GM21360 (cell line): ENCODE measurements around the gene PLK3.
A peak's percentile ranks its signal among the peaks of the same experiment; 100 is the strongest.
"Not testable (repeated sequence)": the region's sequence is repeated elsewhere in the genome, so short reads cannot be mapped to it uniquely, and the experiment has no call there.

Experiments
- ATAC-seq: cut with Tn5 transposase; IDR thresholded peaks from one replicate; pipeline ENCODE4 v1.9.1; 2021; ENCODE audit warnings: mild to moderate bottlenecking, moderate library complexity; ENCODE audit not compliant: unreplicated experiment

The PLK3 gene

DNA sequence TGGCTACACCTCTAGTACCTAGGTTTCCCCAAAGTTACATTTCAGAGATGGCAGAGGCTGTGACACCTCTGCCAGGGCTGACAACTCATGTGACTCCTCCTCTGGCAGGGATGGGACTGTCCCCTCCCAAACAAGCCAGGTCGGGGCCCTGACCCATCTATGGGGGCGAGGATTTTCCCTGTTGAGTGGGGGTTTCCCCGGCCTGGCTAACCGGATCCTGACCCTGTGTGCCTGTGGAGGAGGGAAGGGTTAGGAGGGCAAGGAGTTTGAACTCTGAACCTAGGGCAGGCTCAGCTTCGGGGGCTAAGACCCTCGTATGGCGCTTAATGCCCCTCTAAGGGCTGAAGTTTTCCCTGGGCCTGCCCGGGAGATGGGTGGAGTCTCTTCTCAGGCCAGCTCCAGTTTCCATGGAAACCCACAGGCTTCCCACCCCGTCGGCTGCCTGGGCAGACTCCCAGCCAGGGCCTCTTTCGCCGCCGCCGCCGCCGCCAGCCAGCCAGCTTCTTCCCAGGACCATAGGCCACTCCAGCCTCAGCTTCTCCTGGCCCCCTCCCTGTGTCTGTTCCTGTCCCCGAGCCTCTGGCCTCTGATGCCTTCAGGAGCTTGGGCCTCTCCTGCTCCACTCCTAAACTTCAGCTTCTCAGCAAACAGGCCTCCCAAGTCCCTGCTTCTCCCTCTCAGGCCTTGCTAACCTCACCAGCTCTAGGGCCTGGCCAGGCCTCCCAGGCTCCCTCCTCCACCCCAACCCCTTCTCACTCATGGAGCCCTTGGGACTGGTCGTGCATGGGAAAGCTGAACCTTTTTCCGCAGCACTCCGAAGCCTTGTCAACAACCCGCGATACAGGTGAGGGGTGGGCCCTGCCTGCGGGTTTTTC, 8.1 kb downstream of the PLK3 start, which contains the start of gene BTBD19:
Gene BTBD19 (plus strand): TSS at position 461 of the 875 bp plus-strand sequence. CDS start 298 bp downstream, at position 759.
- peak; percentile 29 for ATAC-seq

DNA sequence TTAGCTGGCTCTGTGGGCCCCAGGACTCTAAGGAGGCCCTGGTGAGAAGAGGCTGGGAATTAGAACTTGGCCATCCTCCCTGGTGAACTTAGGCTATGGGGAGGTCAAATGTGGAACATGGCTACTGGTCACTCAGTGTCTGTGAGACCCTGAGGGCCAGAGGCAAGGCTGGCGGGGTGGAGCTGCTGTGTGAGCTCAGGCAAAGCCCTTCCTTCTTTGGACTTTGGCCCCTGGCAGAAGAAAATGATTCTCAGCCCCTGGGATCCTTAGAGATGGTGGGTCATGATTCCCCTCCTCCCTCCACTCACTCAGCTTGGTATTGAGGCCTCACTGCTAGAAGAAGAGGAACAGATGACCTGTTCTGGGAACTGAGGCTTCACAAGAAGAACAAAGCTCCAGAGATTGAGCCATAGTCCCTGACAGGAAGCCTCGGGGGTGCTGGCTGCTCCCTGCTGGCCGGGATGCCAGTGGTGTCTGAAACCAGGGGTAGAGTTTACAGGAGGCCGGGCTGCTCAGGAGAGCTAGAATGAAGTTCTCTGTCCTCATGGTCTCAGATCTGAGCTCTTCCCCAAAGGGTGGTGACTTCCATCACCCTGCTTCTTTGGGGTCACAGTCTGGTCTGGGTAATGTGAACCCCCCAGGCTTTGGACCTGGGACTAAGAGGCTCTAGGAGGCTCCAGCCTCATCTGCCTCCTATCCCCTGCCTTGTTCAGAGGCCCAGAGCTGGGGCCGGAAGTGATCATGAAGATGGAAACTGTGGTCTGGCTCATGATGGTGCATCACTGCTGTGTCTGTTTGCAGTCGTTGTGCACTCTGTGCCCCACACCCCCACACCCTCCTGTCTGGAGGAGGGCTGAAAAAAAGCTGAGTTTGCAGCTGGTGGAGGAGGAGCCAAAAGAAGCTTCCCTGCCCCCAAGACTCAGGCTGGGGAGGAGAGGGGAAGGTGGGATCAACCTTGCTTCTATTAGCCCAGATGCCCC, 9.1 kb downstream of the PLK3 start:
- no peak for ATAC-seq

DNA sequence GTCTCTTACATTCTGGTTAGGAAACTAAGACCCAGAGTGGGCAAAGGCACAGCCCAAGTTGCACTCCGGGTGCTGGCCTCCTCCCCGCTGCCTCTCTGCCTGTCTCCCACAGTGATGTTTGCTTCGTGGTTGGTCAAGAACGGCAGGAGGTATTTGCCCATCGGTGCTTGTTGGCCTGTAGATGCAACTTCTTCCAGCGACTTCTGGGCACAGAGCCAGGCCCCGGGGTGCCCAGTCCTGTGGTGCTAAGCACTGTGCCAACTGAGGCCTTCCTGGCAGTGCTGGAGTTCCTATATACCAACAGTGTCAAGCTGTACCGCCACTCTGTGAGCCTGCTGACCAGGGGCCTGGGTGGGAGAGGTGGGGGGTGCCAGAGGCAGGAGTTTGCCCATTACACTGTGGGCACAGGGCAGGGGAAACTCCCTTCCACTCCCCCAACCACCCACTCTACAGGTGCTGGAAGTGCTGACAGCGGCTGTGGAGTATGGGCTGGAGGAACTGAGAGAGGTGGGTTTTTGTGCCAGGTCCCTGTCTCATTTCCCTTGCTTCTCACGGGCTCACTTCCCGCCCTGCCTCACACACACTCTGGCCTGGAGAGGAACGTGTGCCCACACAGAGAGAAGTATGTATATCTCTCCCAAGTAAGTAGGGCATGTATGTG, 10.1 kb downstream of the PLK3 start:
- ATAC-seq: no peak

DNA sequence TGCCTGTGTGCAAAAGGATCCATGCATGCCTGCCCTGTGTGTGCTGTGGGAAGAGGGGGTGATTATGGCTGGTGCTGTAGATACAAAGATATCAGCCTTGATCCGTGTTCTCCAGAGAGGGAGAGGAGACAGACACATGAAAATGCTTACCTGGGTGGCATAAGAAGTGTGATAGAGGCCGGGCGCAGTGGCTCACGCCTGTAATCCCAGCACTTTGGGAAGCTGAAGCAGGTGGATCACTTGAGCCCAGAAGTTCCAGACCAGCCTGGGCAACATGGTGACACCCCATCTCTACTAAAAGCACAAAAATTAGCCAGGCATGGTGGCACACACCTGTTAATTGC, 10.6 kb downstream of the PLK3 start:
- ATAC-seq: not testable (repeated sequence)

DNA sequence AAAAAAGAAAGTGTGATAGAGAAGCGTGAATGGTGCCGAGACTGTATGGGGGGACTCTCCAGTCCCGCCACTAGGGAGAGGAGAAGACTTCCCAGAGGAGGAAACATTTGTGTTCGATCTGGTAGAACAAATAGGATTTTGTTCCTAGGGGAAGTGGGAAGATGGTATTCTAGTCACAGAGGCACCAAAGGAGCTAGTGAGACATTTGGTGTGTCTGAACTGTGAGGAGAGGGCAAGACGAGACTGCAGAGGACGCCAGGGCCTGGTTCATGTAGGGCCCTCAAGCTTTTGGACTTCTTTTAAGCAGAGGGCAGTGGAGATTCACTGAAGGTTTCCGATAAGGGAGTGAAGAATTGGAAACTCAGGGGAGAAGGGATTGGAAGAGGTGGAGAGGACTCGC, 11.1 kb downstream of the PLK3 start:
- no peak for ATAC-seq

DNA sequence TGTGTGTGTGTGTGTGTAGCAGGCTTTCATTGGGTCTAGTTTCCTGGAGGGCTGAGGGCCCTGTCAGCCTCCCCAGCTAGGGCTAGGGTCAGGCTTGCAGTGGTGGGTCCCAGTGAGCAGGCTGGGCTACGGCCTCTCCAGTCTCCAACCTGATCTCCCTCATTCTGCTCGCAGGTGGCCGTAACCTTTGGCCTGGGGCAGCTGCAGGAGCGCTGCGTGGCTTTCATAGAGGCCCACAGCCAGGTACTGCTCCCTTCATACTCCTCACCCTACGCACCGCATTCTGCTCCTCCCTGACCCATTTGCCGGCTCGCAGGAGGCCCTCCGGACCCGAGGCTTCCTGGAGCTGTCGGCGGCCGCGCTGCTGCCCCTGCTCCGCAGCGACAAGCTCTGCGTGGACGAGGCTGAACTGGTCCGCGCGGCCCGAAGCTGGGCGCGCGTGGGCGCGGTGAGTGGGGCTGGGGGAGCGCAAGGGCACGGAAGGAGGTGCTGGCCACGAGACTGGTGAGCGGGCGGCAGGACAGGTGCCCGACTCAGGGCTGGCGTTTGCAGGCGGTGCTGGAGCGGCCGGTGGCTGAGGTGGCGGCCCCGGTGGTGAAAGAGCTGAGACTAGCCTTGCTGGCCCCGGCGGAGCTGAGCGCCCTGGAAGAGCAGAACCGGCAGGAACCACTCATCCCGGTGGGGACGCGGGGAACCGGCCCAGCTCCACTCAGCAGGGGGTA, 12.8 kb downstream of the PLK3 start:
- ATAC-seq: no peak

DNA sequence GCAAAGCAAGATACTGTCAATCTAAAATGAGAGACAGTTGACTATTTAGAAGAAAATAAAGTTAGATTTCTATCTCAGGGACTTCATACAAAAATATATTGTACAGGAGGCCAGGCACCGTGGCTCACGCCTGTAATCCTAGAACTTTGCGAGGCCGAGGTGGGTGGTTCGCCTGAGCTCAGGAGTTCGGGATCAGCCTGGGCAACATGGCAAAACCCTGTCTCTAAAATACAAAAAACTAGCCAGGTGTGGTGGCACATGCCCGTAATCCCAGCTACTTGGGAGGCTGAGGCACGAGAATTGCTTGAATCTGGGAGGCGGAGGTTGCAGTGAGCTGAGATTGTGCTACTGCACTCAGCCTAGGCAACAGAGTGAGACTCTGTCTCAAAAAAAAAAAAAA, 15.7 kb downstream of the PLK3 start:
- not testable (repeated sequence) for ATAC-seq

DNA sequence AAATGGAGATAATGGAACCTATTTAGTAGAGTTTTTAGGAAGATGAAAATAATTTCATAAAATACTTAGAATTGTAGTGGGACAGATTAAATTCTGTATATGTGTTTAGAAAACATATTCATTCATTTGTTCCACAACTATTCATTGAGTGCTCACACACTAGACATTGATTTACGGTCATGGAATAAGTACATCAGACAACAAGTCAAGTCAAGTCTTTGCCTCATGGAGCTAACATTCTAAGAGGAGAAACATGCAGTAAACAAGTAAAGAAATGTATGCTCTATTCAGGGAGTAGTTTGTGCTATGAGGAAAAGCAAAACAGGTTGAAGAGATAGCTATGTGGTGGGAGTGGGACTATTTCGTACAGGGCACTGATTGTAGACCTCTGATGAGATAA, 17.1 kb downstream of the PLK3 start:
- no peak for ATAC-seq

DNA sequence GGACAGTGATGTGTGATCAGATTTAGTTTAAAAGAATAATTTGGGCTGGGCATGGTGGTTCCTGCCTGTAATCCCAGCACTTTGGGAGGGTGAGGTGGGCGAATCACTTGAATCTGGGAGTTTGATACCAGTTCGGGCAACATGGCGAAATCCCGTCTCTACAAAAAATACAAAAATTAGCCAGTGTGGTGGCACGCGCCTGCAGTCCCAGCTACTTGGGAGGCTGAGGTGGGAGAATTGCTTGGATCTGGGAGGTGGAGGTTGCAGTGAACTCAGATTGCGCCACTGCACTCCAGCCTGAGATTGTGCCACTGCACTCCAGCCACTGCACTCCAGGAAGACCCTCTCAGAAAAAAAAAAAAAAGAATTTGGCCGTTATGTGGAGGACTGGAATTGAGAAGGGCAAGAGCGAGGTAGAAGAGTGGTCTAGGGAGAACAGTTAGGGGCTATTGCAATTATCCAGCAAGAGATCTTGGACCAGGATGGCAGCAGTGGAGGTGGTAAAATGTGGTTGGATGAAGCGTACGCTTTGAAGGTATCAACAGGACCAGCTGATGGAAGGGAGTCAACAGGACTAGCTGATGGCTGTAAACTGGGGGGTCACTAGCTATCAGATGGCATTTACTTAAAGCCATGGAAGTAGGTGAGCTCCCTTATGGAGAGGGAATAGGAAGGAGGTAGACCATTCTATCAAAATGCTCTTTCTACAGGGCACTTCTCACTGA, 17.8 kb downstream of the PLK3 start:
- no peak for ATAC-seq

DNA sequence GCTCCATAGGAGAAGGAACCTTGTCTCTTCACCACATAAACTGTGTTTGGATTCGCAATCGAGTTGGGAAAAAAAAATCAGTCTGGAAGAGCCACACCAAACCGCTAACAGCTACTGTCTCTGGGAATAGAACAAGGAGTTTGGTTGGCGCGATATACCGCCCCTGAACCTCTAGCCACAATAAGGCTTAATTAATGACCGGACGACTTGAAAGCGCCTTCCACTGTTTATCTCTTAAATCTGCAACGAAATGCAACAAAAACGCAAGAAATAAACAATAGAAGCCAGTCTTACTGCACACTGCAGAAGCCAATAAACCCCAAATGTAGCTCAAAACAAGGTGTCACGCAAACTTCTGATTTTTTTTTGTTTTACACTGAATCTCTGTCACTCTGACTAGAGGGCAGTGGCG, 19.0 kb downstream of the PLK3 start:
- ATAC-seq: no peak

DNA sequence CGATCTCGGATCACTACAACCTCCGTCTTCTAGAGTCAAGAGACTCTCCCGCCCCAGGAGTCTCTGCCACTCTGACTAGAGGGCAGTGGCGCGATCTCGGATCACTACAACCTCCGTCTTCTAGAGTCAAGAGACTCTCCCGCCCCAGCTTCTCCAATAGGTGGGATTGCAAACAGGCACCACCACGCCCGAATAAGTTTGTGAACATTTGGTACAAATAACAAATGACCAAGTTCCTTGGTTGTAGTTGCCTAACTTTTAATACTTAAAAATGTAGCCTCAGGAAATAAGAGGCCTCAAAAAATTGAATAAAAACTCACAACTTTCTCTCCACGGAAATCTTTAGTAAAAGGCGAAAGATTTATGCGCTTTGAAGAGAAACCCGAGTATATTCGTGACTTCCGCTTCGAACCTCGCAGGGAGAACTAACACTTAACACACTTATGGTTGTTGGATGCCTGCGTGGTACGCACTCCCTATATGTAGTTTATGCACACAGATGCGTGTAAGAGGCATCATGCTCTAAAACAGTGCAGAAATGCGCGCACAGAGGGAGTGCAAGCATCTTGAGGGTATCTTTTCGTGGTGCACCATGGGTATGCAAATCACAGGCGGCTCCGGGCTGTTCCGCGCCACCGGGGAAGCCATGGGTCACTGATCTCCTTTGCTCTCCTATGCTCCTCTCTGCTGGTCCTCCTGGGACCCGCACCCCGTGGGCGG, 19.6 kb downstream of the PLK3 start:
- peak; percentile 77 for ATAC-seq

DNA sequence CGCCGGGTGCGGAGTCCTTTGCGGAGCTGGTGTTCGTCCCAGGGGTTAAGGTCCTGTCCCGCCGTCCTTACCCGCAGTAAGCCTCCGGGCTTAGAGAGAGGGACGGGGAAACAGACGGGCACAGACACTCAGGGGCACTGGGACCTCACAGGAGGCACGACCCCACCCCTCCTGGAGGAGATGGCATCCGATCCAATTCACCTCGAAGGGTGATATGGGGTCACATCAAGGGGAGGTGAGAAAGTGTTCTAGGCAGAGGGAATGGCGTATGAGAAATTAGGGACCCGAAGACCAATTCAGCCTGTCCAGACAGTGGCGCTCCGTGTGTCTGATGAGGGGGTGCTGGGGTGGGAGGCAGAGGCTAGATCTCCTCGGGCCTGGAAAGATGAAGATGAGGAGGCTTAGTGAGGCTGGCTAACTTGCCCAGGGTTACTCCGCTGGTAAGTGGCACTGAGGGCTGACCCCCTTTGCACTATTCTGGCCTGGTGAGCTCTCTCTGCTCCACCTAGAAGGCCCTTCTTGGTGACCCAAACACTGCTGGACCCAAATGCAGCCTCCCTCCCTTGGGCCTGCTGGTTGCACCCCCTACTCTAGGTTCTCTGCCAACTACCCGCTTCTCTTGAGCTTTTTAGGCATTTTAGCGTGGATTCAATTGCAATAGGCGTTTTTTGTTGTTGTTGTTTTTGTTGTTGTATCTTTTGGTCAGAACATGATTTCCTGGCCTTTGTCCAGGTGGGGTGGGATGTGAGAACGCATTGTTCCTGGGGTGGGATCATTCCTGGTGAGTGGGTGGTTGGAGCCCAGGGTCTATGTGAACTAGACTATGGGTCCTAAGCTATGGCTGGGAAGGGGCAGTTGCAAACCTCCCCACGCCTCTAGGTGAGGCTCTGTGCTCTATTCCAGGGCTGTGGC, 20.4 kb downstream of the PLK3 start:
- ATAC-seq: no peak

DNA sequence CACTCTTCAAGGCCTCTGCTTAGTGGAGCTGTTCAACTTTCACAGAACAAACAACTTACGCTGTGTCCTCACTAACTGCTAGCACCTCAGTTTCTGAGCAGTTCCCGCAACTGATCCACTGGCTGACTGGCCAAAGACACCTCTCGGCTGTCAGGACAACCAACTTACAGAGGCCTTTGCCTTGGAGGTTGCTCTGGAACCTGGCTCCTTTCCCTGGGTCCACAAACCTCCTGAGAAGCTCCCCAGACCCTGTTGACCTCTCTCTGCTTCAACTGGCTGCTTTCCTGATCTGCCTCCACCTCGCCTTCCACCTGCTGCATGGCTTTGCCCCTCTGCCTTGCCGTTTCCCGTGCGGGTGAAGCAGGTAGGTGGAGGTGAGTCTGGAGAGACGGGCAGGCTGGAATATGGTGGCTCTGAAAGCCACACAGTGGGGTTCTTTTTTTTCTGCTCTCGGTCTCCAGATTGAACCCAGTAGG, 21.1 kb downstream of the PLK3 start:
- ATAC-seq: no peak

DNA sequence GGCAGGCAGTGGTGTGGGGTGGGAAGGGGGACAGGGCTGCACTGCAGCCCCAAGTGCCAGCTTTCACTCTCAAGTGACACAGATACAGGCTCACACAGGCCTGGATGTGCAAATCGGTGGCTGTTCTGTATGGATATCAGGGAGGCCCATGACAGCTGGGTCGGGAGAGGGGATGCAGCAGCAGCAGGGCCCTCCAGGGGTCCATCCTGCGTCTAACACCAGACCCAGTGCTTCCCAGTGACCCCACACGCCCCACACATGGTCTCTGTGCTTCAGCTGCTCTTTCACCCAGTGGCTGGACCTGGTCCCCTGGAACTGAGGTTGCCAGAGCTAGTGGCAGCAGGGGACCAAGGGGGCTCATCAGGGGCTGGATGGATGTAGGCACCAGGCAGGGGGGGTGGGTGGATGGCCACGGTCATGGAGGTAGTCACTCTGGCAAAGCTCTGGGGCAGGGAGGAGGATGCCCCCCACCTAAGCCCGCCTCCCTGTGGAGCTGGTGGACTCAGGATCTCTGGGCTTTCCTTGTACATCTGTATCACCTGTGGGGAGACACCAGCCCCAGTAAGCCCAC, 22.0 kb downstream of the PLK3 start:
- ATAC-seq: no peak

DNA sequence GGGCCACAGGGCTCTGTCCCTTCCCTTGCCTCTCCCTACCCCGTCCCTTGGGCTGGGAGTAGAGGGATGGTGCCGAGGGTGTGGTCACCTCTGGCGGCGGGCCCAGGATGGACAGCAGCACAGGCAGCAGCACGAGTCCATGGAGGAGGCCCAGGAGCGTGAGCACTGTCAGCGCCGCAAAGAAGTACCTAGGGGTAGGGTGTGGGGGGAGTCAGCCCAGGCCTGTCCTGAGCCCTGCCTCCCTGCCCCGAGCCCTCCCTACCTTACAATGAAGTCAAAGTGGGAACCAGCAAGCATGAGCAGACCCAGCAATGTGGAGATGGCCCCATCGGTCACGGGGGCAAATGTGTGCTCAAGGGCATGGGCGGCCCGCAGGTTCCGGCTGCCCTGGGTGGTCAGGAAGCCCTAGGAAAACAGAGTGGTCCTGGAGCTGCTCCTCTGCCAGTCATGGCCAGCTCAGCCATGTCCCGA, 22.8 kb downstream of the PLK3 start:
- no peak for ATAC-seq

DNA sequence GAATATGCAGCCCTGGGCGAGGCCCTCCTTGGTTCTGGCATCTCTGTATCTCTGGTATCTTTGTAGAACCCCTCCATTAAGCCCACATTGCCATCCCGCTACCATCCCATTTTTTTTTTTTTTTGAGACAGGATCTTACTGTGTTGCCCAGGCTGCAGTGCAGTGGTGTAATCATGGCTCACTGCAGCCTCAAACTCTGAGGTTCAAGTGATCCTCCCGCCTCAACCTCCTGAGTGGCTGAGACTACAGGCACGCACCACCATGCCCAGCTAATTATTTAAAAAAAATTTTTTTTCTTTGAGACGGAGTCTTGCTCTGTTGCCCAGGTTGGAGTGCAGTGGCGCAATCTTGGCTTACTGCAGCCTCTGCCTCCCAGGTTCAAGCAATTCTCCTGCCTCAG, 24.2 kb downstream of the PLK3 start:
- not testable (repeated sequence) for ATAC-seq

DNA sequence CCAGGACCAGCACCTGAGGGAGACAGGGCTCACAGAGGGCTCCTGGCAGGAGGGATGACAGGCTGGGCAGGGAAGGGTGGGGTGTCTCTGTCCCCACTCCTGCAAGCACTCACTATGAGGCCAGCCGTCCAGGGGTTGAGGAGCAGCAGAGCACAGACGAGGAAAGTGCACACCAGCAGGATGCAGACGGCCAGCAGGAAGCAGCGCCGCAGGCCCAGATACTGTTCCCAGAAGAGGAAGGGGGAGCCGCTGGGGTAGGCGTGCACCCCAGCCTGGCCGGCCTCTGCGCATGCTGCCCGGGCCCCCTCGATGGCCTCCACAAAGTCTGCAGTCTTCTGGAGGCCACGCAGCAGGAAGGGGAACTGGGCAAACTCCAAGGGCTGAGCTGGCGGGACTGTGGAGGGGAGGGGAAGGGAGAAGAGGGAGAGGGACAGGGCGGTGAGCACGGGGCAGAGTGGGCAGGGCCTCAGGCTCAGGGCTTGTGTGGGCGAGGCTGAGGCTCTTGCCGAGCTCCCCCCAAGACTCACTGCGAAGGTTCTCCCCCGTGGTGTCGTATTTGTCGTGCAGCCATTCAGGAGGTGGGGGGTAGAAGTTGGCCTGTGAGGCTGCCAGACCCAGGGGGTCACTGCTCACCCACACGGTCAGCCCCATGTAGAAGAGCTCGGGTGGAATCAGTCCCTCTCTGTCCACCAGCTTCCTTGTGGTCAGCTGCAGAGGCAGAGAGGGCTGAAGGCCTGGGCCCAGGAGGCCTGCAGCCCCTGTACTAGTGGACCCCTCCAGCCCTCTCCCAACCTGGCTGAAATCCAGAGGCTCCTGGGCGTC, 26.4 kb downstream of the PLK3 start:
- no peak for ATAC-seq
